ENCODE results near the gene POLR2B. TPM values are rescaled to one million over a fixed set of nuclear protein-coding genes. Genes with fewer than 3 reads are reported as not detected.
"Not testable (repeated sequence)": the region's sequence is repeated elsewhere in the genome, so short reads cannot be mapped to it uniquely, and the experiment has no call there.

Gene POLR2B
- total RNA-seq, 1 donor, result 94.2 TPM

DNA sequence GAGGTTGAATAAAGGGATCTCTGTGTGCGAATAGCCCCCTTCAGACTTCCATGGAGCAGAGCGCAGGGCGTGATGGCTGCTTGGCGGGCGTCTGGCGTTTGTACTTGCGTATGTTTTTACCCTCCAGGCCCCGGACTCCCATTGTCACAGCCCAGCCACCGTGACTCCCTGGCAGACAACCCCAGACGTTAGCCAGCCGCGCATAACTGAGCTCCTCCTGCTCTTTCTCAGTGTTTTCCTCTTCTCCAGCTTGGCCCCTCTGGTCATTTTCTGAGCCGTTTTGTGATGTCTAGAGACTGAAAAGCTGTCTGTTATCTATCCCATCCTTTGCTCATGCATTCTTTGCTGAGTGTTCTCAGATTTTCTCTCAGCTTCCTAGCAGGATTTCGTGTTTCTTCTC lies 77.2 kb downstream of the POLR2B start:
- peak; percentile 44 for DNase-seq (ENCODE audit: low read depth)
- no peak overlapping the region for H3K4me3 ChIP-seq (ENCODE audit: low read depth, low read length)
- TF ChIP-seq, protein P1, sequence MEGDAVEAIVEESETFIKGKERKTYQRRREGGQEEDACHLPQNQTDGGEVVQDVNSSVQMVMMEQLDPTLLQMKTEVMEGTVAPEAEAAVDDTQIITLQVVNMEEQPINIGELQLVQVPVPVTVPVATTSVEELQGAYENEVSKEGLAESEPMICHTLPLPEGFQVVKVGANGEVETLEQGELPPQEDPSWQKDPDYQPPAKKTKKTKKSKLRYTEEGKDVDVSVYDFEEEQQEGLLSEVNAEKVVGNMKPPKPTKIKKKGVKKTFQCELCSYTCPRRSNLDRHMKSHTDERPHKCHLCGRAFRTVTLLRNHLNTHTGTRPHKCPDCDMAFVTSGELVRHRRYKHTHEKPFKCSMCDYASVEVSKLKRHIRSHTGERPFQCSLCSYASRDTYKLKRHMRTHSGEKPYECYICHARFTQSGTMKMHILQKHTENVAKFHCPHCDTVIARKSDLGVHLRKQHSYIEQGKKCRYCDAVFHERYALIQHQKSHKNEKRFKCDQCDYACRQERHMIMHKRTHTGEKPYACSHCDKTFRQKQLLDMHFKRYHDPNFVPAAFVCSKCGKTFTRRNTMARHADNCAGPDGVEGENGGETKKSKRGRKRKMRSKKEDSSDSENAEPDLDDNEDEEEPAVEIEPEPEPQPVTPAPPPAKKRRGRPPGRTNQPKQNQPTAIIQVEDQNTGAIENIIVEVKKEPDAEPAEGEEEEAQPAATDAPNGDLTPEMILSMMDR (IDR thresholded peaks at IDR 0.05; ENCODE audit: insufficient read depth, low read length), result no peak

DNA sequence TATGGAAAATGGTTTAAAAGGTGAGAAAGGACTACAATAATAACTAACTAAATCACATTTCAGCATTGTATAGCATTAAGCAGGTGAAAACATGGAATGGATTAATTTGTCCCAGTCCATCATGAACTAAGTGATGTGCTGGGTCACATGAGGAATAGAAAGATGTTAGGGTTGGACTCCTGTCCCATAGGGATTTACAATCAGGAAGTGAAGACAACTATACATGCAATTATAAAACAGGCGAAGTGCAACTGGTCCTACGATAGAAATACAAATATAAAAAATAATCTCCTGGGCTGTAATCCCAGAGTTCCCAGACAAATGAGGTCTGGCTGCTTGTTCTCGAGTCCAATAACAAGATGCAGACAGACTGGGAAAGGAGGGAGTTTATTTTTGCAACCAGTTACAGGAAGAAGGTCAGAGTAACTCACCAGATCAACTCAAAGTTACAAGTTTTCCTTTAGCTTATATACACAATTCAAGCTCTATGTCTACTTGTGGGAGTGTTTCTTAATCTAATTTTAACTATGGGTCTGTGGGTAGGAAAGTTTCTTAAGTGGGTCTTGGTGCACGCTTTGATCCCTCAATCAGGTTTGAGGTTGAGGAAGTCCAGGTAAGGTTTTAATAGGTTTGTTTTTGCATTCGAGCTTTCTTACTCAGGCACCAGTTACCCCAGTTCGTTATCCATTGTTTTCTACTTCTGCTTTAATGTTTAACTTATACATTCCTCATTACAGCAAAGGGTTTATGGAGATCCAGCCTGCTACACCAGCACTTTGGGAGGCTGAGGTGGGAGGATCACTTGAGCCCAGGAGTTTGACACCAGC lies 81.4 kb downstream of the POLR2B start:
- TF ChIP-seq, protein P1 (IDR thresholded peaks at IDR 0.05; ENCODE audit: insufficient read depth, low read length), result no peak
- no peak overlapping the region for H3K4me3 ChIP-seq (ENCODE audit: low read depth, low read length)
- DNase-seq (ENCODE audit: low read depth), result peak; percentile 59

DNA sequence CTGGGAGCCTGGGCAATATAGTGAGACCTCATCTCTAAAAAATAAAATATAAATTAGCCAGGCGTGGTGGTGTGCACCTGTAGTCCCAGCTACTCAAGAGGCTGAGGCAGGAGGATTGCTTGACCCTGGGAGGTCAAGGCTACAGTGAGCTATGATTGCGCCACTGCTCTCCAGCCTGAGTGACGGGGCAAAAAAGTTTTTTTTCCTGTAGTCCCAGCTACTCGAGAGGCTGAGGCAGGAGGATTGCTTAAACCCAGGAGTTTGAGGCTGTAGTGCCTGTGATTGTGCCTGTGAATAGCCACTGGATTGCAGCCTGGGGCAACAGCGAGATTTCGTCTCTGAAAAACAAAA lies 82.0 kb downstream of the POLR2B start:
- H3K4me3 ChIP-seq (ENCODE audit: low read depth, low read length); DNase-seq (ENCODE audit: low read depth): not testable (repeated sequence)

DNA sequence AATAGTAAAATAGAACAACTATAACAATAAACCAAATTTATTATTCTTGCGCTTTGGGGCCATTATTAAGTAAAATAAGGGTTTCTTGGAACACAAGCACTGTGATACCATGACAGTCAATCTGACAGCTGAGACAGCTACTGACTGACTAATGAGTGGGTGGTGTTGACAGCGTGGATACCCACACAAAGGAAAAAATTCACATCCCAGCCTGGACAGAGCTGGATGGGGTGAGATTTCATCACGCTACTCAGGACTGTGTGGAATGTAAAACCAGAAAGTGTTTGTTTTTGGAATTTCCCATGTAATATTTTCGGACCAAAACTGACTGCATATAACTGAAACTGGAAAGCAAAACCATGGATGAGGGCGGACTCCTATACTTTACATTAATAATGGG lies 82.7 kb downstream of the POLR2B start:
- H3K4me3 ChIP-seq (ENCODE audit: low read depth, low read length), result no peak overlapping the region
- peak; percentile 63 for DNase-seq (ENCODE audit: low read depth)
- TF ChIP-seq, protein P1 (IDR thresholded peaks at IDR 0.05; ENCODE audit: insufficient read depth, low read length), result no peak

DNA sequence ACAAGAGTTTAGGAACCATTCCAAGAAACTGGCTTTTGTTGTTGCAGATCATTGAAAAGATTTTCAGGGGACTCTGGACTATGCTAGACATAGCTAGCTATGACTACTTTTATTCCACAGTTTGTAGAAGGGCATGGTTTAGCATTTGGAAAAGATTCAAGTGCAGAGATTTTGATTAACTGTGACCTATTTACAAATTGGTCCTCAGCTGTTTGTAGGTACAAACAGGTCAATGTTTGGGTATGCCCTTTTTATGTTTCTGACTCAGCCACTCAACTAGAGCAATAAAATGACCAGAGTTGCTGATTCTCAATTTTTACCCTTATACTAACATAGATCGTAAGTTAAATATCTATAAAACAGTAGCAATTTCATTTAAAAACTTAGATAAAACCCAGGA lies 84.8 kb downstream of the POLR2B start:
- DNase-seq (ENCODE audit: low read depth), result no peak
- TF ChIP-seq, protein P1 (IDR thresholded peaks at IDR 0.05; ENCODE audit: insufficient read depth, low read length), result no peak
- H3K4me3 ChIP-seq (ENCODE audit: low read depth, low read length), result no peak overlapping the region

DNA sequence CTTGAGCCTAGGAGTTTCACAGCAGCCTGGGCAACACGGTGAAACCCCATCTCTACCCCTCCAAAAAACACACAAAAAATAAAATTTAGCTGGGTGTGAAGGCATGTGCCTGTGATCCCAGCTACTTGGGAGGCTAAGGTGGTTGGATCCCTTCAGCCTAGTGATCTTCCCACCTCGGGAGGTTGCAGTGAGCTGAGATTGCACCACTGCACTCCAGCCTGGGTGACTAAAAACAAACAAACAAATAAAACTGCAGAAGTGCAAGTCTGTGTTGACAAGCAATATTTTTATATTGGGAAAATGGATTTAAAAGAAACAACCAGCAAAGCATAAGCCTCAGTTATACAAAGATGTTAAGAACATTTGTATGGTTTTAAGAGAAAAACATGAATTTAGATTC lies 85.4 kb downstream of the POLR2B start:
- TF ChIP-seq, protein P1 (IDR thresholded peaks at IDR 0.05; ENCODE audit: insufficient read depth, low read length), result no peak
- DNase-seq (ENCODE audit: low read depth), result no peak
- H3K4me3 ChIP-seq (ENCODE audit: low read depth, low read length), result no peak overlapping the region

DNA sequence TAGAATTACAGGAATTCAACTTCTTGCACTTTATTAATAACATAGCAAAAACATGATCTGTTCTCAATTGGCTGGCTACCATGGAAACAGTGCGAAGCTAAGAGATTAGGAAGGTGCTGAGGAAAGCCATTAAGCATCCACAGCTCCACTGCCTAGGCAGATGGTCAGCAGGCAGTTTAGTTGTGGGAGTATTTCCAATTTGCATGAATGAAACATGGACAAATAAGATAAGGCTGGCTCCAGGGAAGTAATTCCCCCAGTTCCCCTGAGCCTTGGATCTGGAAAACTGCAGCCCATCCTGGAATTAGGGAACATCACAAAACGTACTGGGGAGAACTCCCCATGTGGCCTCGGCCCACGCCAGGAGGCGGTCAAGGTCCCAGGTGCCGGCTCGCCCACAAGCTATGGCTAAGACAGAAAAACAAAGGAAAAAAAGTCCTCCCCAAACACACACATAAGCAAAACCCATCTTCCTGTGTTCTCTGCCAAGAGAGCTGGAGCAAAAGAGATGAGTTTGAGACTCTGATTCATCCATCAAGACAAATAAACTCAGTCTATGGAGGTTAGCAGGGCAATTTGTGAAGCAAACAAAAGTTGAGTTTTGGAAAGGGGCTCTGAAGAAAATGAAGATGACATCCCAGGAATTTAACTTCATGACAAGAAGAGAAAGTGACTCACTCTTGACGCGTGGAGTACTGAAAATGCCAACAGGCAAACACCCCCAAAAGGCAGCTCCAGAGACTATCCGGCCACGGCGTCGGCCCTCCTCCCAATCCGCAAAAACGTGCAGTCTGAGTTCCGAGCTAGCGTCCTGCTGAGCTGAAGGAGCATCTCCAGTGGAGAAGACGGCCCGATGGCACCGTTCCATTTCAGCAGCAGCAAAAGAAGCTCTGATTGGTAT lies 86.4 kb downstream of the POLR2B start:
- TF ChIP-seq, protein P1 (IDR thresholded peaks at IDR 0.05; ENCODE audit: insufficient read depth, low read length), result no peak
- peak overlapping the region; percentile 20 for H3K4me3 ChIP-seq (ENCODE audit: low read depth, low read length)
- peak; percentile 97 for DNase-seq (ENCODE audit: low read depth)
